ES-I3 (cell line): ENCODE measurements around the gene ITGAX.
"Not testable (repeated sequence)": the region's sequence is repeated elsewhere in the genome, so short reads cannot be mapped to it uniquely, and the experiment has no call there.

Experiments
- H3K36me3 ChIP-seq: 2 replicates; pipeline ENCODE4 v1.6.1; 2013; ENCODE audit warnings: mild to moderate bottlenecking, low read length, control low read depth, moderate library complexity; ENCODE audit not compliant: insufficient read depth
- H3K4me1 ChIP-seq: 2 replicates; pipeline ENCODE4 v1.6.1; 2013; ENCODE audit warnings: mild to moderate bottlenecking, control low read depth, low read length; ENCODE audit not compliant: insufficient read depth
- H3K9ac ChIP-seq: 2 replicates; pipeline ENCODE4 v1.6.1; 2013; ENCODE audit warnings: low read depth, mild to moderate bottlenecking, low read length, moderate library complexity
- H3K9me3 ChIP-seq: 2 replicates; pipeline ENCODE4 v1.6.1; 2013; ENCODE audit warnings: mild to moderate bottlenecking, low read length, moderate library complexity; ENCODE audit not compliant: control insufficient read depth, insufficient read depth

The ITGAX gene

DNA sequence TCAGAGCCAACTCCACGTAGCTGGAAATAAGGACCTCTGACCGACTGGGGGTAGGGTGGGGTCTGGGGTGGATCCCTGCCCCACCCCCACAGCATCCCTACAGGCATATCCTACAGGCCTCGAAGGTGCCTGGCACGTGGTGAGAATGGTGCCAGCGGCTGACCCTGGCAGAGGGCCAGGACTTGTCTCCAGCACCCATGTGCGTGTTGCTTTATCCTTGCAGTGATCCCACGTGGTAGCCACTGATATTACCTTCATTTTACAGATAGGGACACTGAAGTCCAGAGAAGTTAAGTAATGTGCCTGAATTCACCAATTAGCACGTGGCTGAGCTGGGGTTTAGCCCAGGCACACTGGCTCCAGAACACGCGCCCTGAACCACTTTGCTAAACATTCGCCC, 46.5 kb downstream of the ITGAX start:
- H3K36me3 ChIP-seq: no peaks in the 10 kb centered on the region
- H3K9ac ChIP-seq: no peak overlapping the region
- no peaks in the 10 kb centered on the region; the same call in 1 of the 2 replicates for H3K9me3 ChIP-seq
- H3K4me1 ChIP-seq: peaks cover 2% of the 10 kb centered on the region; the same call in 1 of the 2 replicates

GRCh38 chr16:31402687-31403086, 47.7 kb downstream of the ITGAX start:
- Histone ChIP-seq H3K4me1 (no peaks in the 10 kb centered on the region), H3K9me3 (no peaks in the 10 kb centered on the region; the same call in 1 of the 2 replicates), H3K9ac (no peak overlapping the region), H3K36me3 (no peaks in the 10 kb centered on the region)

GRCh38 chr16:31403590-31404352, 48.8 kb downstream of the ITGAX start:
- H3K4me1 ChIP-seq: no peaks in the 10 kb centered on the region

GRCh38 chr16:31404353-31405064, 49.5 kb downstream of the ITGAX start:
- Histone ChIP-seq H3K9me3 (no peaks in the 10 kb centered on the region), H3K9ac (no peak overlapping the region; the same call in 1 of the 2 replicates), H3K36me3 (no peaks in the 10 kb centered on the region), H3K4me1 (no peaks in the 10 kb centered on the region)

More at GRCh38 chr16:31403590-31404352, 48.8 kb downstream of the ITGAX start:
- no peaks in the 10 kb centered on the region; the same call in 1 of the 2 replicates for H3K9me3 ChIP-seq
- H3K36me3 ChIP-seq: no peaks in the 10 kb centered on the region
- no peak overlapping the region for H3K9ac ChIP-seq

DNA sequence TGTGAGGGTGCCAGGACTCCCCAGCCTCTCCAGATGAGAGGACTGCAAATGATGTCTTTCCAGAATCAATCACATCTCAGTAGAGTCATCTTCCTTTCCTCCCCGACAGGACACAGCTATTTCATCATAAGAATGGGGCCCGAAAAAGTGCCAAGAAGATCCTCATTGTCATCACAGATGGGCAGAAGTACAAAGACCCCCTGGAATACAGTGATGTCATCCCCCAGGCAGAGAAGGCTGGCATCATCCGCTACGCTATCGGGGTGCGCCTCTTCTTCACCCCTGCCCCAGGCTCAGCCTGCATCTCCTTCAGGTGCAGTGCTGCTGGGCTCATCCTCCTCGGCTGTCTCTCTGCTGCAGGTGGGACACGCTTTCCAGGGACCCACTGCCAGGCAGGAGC, 52.4 kb downstream of the ITGAX start:
- Histone ChIP-seq H3K36me3 (no peaks in the 10 kb centered on the region), H3K9ac (no peak overlapping the region), H3K9me3 (no peaks in the 10 kb centered on the region), H3K4me1 (no peaks in the 10 kb centered on the region)

- H3K36me3 ChIP-seq: no peaks in the 10 kb centered on the region
- H3K9ac ChIP-seq: no peak overlapping the region
- no peaks in the 10 kb centered on the region for H3K9me3 ChIP-seq
- H3K4me1 ChIP-seq: no peaks in the 10 kb centered on the region
These were observed 54.5 kb downstream of the ITGAX start for GRCh38 chr16:31409433-31409832.

DNA sequence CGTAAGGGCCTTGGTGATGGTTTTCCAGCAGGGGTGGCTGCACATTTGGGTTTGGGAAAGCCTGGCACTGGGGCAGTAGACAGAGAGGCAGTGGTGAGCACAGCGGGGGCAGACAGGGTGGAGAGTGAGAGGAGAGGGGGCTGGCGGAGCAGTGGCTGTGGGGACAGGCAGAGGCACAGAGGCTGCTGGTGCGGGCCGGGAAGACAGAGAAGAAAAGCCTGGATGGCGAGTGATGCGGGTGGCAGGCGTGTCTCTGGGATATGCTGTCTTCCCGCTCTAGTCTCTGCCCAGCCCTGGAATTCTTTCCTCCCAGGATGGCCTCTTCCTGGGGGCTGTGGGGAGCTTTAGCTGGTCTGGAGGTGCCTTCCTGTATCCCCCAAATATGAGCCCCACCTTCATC, 55.1 kb downstream of the ITGAX start:
- Histone ChIP-seq H3K4me1 (no peaks in the 10 kb centered on the region), H3K9ac (no peak overlapping the region), H3K36me3 (no peaks in the 10 kb centered on the region), H3K9me3 (no peaks in the 10 kb centered on the region)

DNA sequence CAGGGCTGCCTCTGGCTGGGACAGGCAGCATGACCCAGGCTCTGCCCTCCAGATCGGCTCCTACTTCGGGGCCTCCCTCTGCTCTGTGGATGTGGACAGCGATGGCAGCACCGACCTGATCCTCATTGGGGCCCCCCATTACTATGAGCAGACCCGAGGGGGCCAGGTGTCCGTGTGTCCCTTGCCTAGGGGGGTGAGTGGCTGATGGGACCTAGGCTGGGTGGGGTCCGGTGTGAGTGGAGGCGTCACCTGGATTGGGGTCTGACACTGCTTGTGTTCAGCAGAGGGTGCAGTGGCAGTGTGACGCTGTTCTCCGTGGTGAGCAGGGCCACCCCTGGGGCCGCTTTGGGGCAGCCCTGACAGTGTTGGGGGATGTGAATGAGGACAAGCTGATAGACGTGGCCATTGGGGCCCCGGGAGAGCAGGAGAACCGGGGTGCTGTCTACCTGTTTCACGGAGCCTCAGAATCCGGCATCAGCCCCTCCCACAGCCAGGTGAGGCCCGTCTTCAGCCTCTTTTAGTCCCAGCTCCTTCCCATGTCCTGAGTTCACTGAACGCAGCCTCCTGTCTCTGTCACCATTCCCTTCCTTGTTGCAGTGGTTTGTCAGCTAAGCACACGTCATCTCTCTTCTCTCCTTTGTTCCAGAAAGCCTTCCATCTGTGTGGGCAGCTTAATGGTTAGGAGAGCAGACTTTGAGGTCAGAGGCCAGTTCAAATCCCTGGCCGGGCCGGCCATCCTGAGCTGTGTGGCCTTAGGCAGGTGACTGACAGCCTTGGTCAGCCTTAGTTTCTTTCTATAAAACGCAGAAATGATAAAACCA, 56.3 kb downstream of the ITGAX start:
- no peak overlapping the region for H3K9ac ChIP-seq
- H3K36me3 ChIP-seq: no peaks in the 10 kb centered on the region
- no peaks in the 10 kb centered on the region for H3K9me3 ChIP-seq
- no peaks in the 10 kb centered on the region for H3K4me1 ChIP-seq

GRCh38 chr16:31412750-31413149, 57.8 kb downstream of the ITGAX start:
- Histone ChIP-seq H3K9ac (no peak overlapping the region), H3K9me3 (no peaks in the 10 kb centered on the region), H3K4me1 (no peaks in the 10 kb centered on the region), H3K36me3 (no peaks in the 10 kb centered on the region)

GRCh38 chr16:31413381-31413780, 58.4 kb downstream of the ITGAX start:
- Histone ChIP-seq H3K9me3 (no peaks in the 10 kb centered on the region), H3K36me3 (no peaks in the 10 kb centered on the region), H3K4me1 (no peaks in the 10 kb centered on the region)

GRCh38 chr16:31413943-31414342, 59.0 kb downstream of the ITGAX start:
- Histone ChIP-seq H3K9me3 (no peaks in the 10 kb centered on the region), H3K36me3 (no peaks in the 10 kb centered on the region), H3K4me1 (no peaks in the 10 kb centered on the region), H3K9ac (no peak overlapping the region)

More at GRCh38 chr16:31413381-31413780, 58.4 kb downstream of the ITGAX start:
- no peak overlapping the region for H3K9ac ChIP-seq

DNA sequence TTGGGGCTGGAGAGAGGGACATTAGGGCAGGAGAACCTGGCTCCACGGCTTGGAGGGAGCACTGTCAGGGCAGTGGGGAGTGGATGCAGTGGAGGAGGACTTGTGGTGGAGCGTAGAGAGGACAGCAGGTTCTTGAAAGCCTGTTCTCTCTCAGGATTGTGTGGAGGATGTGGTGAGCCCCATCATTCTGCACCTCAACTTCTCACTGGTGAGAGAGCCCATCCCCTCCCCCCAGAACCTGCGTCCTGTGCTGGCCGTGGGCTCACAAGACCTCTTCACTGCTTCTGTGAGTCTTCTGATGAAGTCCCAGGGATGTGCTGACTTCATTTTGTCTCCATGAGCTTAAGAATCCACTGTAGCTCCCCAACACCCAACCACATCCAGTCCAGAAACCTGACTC, 59.7 kb downstream of the ITGAX start:
- H3K9ac ChIP-seq: no peak overlapping the region
- no peaks in the 10 kb centered on the region for H3K9me3 ChIP-seq
- H3K36me3 ChIP-seq: no peaks in the 10 kb centered on the region
- H3K4me1 ChIP-seq: no peaks in the 10 kb centered on the region

GRCh38 chr16:31416371-31416770, 61.4 kb downstream of the ITGAX start:
- no peak overlapping the region for H3K9ac ChIP-seq
- no peaks in the 10 kb centered on the region for H3K9me3 ChIP-seq
- H3K36me3 ChIP-seq: no peaks in the 10 kb centered on the region
- no peaks in the 10 kb centered on the region for H3K4me1 ChIP-seq

DNA sequence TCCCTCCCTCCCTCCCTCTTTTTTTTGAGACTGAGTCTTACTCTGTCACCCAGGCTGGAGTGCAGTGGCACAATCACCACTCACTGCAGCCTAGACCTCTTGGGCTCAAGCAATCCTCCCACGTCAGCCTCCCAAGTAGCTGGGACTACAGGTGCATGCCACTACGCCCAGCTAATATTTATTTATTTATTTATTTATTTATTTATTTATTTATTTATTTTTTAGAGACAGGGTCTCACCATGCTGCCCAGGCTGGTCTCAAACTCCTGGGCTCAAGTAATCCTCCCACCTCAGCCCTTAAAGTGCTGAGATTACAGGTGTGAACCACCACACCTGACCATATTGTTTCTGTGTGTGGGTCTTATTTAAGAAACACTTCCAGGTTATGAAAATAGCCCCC, 62.1 kb downstream of the ITGAX start:
- not testable (repeated sequence) for H3K4me1 ChIP-seq, H3K36me3 ChIP-seq, H3K9me3 ChIP-seq, H3K9ac ChIP-seq
